Measurements from ENCODE around the gene NR4A1. TPM values are rescaled to one million over a fixed set of nuclear protein-coding genes. Genes with fewer than 3 reads are reported as not detected.

The NR4A1 gene
- polyA plus RNA-seq, 1 donor (not counting 4 experiments of a cell fraction or from before 2014, with no cell fraction given) = 3.9 TPM

DNA sequence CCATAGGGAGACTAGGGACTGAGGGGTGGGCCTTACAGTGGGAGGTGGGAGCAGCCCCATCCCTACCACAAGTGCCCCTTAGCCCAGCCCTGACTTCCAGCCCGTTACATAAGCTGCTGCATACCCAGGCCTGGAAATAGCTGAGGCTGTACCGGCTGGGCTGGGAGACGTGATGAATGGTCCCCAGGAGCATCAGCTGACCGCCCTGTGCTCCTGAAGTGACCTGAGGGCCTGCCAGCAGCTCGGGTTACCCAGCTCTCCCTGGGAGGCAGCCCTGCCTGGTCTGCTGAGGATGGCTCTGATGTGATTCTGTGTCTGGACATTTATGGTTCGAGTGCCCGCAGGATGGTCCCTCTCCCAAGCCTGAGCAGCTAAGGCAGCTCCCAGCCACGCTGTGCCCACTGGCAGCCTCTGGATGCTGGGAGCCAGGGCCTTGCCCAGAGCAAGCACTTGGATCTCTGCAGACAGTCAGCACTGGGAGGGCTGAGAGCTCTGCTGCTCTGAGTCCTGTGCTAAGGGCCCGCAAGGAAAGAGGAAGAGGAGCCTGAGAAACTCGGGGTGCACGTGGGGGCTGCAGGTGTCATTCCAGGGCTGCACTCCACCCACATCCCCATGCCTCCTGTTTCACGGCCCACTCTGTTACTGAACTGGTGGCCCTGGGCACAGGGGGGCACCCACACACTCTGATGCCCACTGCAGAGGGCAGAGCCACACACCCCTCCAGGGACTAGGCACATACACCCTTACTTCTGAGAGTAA, 24.0 kb upstream of the NR4A1 start:
- no peak overlapping the region for H3K4me2 ChIP-seq (ENCODE audit: control insufficient read depth, extremely low read depth, insufficient read depth, low read depth, low read length)
- H3K36me3 ChIP-seq (ENCODE audit: control insufficient read depth in 2 of 2, extremely low read depth in 1 of 2, insufficient read depth in 2 of 2, low read length in 2 of 2) = no peaks in the 10 kb centered on the region
- H3K79me2 ChIP-seq (ENCODE audit: control insufficient read depth, insufficient read depth, low read length) = no peaks in the 10 kb centered on the region
- no peak for FAIRE-seq
- DNase-seq (ENCODE audit: low read depth, low spot score) = no peak
- peaks cover 8% of the 10 kb centered on the region for H3K4me1 ChIP-seq (ENCODE audit: control insufficient read depth, extremely low read depth, insufficient read depth, low read length)
- peaks cover 7% of the 10 kb centered on the region for H3K27me3 ChIP-seq (ENCODE audit: control insufficient read depth, extremely low read depth, insufficient read depth, low read length)
- no peaks in the 10 kb centered on the region for H3K9me1 ChIP-seq (ENCODE audit: control insufficient read depth, extremely low read depth, insufficient read depth, low read length)
- no peaks in the 10 kb centered on the region for H3K9me3 ChIP-seq (ENCODE audit: control insufficient read depth, low read depth, low read length)
- no peak overlapping the region for H3K9ac ChIP-seq (ENCODE audit: control insufficient read depth, extremely low read depth, insufficient read depth, low read length)
- H3K27ac ChIP-seq (ENCODE audit: control insufficient read depth, insufficient read depth, low read length) = no peak overlapping the region
- dilution Hi-C loops (cut with MboI; ENCODE audit: extremely low pct_ligation_motif_present, low sequenced_read_pairs) = no loop called here
- no peak overlapping the region for H2AFZ ChIP-seq (ENCODE audit: control insufficient read depth, low read length)
- no peak for TF ChIP-seq EZH2 (IDR thresholded peaks at IDR 0.05; ENCODE audit: low read length)
- TF ChIP-seq, protein P1, sequence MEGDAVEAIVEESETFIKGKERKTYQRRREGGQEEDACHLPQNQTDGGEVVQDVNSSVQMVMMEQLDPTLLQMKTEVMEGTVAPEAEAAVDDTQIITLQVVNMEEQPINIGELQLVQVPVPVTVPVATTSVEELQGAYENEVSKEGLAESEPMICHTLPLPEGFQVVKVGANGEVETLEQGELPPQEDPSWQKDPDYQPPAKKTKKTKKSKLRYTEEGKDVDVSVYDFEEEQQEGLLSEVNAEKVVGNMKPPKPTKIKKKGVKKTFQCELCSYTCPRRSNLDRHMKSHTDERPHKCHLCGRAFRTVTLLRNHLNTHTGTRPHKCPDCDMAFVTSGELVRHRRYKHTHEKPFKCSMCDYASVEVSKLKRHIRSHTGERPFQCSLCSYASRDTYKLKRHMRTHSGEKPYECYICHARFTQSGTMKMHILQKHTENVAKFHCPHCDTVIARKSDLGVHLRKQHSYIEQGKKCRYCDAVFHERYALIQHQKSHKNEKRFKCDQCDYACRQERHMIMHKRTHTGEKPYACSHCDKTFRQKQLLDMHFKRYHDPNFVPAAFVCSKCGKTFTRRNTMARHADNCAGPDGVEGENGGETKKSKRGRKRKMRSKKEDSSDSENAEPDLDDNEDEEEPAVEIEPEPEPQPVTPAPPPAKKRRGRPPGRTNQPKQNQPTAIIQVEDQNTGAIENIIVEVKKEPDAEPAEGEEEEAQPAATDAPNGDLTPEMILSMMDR (optimal IDR thresholded peaks at IDR 0.05 in 1 of 3, IDR thresholded peaks at IDR 0.05 in 1 of 3, conservative IDR thresholded peaks at IDR 0.05 in 1 of 3; ENCODE audit: extremely low read depth in 1 of 3, insufficient read depth in 2 of 3, low read length in 3 of 3) = no peak
- H3K4me3 ChIP-seq (ENCODE audit: control insufficient read depth in 2 of 3, extremely low read depth in 1 of 3, insufficient read depth in 2 of 3, low read depth in 1 of 3, low read length in 3 of 3) = no peak overlapping the region
- H4K20me1 ChIP-seq (ENCODE audit: control insufficient read depth, extremely low read depth, insufficient read depth, low read length) = no peaks in the 10 kb centered on the region

DNA sequence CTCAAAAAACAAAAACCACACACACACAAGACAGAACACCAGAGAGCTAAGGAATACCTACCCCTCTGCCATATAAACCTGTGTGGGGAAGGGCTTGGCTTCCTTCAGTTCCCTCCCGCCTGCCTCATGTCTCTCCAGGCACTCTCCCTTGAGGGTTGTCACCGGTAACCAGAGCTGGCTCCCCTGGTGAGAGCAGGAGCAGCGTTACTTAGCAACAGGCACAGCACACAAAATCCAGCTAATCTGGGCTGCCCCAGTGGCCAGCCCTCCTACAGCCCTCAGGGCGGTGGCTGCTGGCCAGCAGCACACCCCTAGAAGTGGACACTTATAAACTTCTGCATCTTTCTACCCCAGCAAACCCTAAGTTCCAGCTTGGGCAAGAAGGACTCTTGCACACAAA, 21.6 kb upstream of the NR4A1 start:
- Histone ChIP-seq H3K4me2 (ENCODE audit: control insufficient read depth, extremely low read depth, insufficient read depth, low read depth, low read length) (no peak overlapping the region), H2AFZ (ENCODE audit: control insufficient read depth, low read length) (no peak overlapping the region), H4K20me1 (ENCODE audit: control insufficient read depth, extremely low read depth, insufficient read depth, low read length) (no peaks in the 10 kb centered on the region), H3K36me3 (ENCODE audit: control insufficient read depth in 2 of 2, extremely low read depth in 1 of 2, insufficient read depth in 2 of 2, low read length in 2 of 2) (no peaks in the 10 kb centered on the region), H3K4me3 (ENCODE audit: control insufficient read depth in 2 of 3, extremely low read depth in 1 of 3, insufficient read depth in 2 of 3, low read depth in 1 of 3, low read length in 3 of 3) (no peak overlapping the region), H3K9me3 (ENCODE audit: control insufficient read depth, low read depth, low read length) (no peaks in the 10 kb centered on the region), H3K9me1 (ENCODE audit: control insufficient read depth, extremely low read depth, insufficient read depth, low read length) (no peaks in the 10 kb centered on the region), H3K4me1 (ENCODE audit: control insufficient read depth, extremely low read depth, insufficient read depth, low read length) (peaks cover 20% of the 10 kb centered on the region), H3K79me2 (ENCODE audit: control insufficient read depth, insufficient read depth, low read length) (no peaks in the 10 kb centered on the region), H3K27ac (ENCODE audit: control insufficient read depth, insufficient read depth, low read length) (no peak overlapping the region), H3K9ac (ENCODE audit: control insufficient read depth, extremely low read depth, insufficient read depth, low read length) (no peak overlapping the region), H3K27me3 (ENCODE audit: control insufficient read depth, extremely low read depth, insufficient read depth, low read length) (peaks cover under 1% of the 10 kb centered on the region)
- DNase-seq (ENCODE audit: low read depth, low spot score) (no peak), FAIRE-seq (no peak)
- dilution Hi-C loops (cut with MboI; ENCODE audit: extremely low pct_ligation_motif_present, low sequenced_read_pairs) = no loop called here
- TF ChIP-seq EZH2 (IDR thresholded peaks at IDR 0.05; ENCODE audit: low read length) = no peak
- TF ChIP-seq, protein P1 (optimal IDR thresholded peaks at IDR 0.05 in 1 of 3, IDR thresholded peaks at IDR 0.05 in 1 of 3, conservative IDR thresholded peaks at IDR 0.05 in 1 of 3; ENCODE audit: extremely low read depth in 1 of 3, insufficient read depth in 2 of 3, low read length in 3 of 3) = no peak

Data from keratinocyte (primary cell).